HUES6 (cell line): ENCODE measurements around the gene SAMMSON.

Source experiments
- H3K27ac ChIP-seq: 2 replicates; pipeline ENCODE4 v1.7.0; 2013; ENCODE audit warnings: low read depth, mild to moderate bottlenecking, low read length, inconsistent platforms
- H3K27me3 ChIP-seq: 2 replicates; pipeline ENCODE4 v1.6.1; 2013; ENCODE audit warnings: low read length; ENCODE audit not compliant: control insufficient read depth, insufficient read depth
- H3K36me3 ChIP-seq: 2 replicates; pipeline ENCODE4 v1.6.1; 2013; ENCODE audit warnings: low read length; ENCODE audit not compliant: control insufficient read depth, insufficient read depth
- H3K4me1 ChIP-seq: 2 replicates; pipeline ENCODE4 v1.6.1; 2013; ENCODE audit warnings: low read length; ENCODE audit not compliant: control insufficient read depth, insufficient read depth
- H3K4me3 ChIP-seq: 2 replicates; pipeline ENCODE4 v1.5.1; 2013; ENCODE audit warnings: low read depth, low read length
- H3K9ac ChIP-seq: one replicate; pipeline ENCODE4 v1.6.1; 2013; ENCODE audit warnings: mild to moderate bottlenecking, low read length
- H3K9me3 ChIP-seq: 2 replicates; pipeline ENCODE4 v1.6.1; 2013; ENCODE audit warnings: low read depth, low read length; ENCODE audit not compliant: control insufficient read depth, insufficient read depth

The SAMMSON gene

DNA sequence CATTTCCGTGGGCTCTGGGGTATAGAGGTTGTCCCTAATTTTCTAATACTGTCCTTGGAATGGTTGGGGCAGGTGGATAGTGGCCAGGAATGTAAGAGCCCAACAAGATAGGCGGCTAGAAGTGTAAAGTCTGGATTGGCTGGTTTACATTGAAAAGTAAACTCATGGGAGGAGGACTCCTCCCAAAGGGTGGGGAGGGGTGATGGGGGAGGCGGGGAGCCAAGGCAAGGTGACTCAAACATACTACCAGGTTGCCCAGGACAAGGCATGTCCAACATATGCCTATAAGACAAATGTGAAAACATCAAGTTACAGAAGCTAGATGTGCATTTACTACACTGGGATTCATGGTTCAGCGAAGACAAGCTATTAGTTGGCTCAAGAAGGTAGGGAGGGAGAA, 14.3 kb upstream of the SAMMSON start:
- Histone ChIP-seq H3K9me3 (no peaks in the 10 kb centered on the region), H3K4me3 (no peak overlapping the region), H3K27ac (no peak overlapping the region), H3K9ac (no peak overlapping the region), H3K27me3 (peaks cover 15% of the 10 kb centered on the region; the same call in 1 of the 2 replicates), H3K4me1 (peaks cover 10% of the 10 kb centered on the region), H3K36me3 (no peaks in the 10 kb centered on the region)

DNA sequence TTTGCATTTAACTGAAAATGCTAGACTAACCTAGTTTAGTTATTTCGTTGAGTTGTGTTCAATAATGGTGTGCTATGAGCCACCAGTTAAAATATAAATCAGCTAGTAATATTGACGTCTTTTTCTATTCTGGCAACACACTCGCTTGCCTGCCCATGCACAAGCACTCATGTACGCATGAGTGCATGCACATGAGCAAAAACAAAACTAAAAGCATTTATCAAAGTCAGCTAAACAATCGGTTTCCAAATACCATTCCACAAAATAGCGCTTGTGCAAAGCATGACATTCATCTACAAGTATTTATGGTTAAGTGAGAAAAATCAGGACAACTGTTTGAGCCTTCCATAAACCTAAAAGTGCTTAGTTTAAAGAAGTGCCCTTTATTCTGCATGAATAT, 13.1 kb upstream of the SAMMSON start:
- Histone ChIP-seq H3K36me3 (no peaks in the 10 kb centered on the region), H3K4me1 (peaks cover 10% of the 10 kb centered on the region), H3K27me3 (peaks cover 15% of the 10 kb centered on the region; the same call in 1 of the 2 replicates), H3K27ac (no peak overlapping the region), H3K4me3 (no peak overlapping the region), H3K9me3 (no peaks in the 10 kb centered on the region), H3K9ac (no peak overlapping the region)

DNA sequence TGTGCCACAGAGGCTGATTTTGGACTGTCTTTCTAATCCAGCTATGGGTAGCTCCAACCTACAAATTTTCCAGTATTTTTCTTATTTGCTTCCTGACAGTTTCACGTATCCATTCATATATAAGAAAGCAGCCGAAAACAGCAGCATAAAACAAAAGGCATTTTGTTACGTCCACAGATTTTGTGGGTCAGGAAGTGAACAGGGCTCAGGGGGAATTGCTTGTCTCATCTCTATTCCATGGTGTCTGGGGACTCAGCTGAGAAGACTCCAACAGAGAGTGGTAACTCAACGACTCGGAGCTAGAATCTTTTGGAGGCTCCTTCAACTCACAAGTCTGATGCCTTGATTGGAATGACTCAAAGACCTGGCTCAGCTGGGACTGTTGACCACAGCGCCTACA, 11.7 kb upstream of the SAMMSON start:
- Histone ChIP-seq H3K9me3 (no peaks in the 10 kb centered on the region), H3K36me3 (no peaks in the 10 kb centered on the region), H3K4me1 (peaks cover 7% of the 10 kb centered on the region; the same call in 1 of the 2 replicates), H3K27me3 (peaks cover 8% of the 10 kb centered on the region; the same call in 1 of the 2 replicates), H3K27ac (no peak overlapping the region), H3K4me3 (no peak overlapping the region), H3K9ac (no peak overlapping the region)

DNA sequence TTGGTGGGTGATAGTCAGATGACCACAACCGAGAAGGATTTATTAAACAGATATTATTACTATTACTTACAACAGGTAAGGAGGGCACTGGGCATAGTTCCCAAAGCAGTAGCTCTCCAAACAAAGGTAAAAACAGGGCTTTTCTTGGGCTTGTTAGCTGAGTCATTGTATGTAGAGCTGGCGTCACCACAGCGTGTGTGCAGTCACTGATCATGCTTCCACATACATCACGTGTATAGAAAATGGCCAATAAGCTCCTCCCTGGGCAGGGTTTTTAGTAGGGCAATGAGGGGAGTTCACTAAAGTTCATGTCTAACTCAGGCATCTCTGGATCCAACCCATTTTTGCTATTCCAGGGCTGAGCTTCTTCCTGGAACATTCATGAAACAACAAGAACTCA, 5.8 kb upstream of the SAMMSON start:
- Histone ChIP-seq H3K27ac (no peak overlapping the region), H3K4me1 (0 out of 2 replicates have a peak, but pooled peaks cover 8% of the 10 kb centered on the region), H3K4me3 (no peak overlapping the region), H3K36me3 (no peaks in the 10 kb centered on the region), H3K9me3 (no peaks in the 10 kb centered on the region), H3K27me3 (no peaks in the 10 kb centered on the region), H3K9ac (no peak overlapping the region)

DNA sequence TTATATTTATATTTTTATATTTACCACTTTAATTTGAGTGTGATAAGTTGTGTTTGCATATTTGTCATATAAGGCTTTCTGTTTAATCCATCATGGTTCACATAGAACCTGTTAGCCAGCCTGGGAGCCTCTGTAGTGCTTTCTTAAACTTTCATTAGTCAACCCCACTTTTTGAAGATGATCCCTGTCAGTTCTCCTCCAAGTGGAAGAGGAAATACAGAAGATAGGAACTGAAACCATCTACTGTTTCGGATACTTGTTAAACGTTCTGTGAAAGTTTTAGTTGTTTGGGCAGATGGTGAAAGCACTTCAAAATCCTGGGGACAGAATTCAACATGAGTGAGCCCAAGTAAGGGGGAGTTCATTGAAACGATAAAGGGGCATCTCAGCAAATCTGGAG, 4.6 kb upstream of the SAMMSON start:
- no peak overlapping the region for H3K9ac ChIP-seq
- H3K36me3 ChIP-seq, result no peaks in the 10 kb centered on the region
- H3K9me3 ChIP-seq, result no peaks in the 10 kb centered on the region
- H3K4me3 ChIP-seq, result no peak overlapping the region
- H3K27ac ChIP-seq, result no peak overlapping the region
- no peaks in the 10 kb centered on the region for H3K27me3 ChIP-seq
- H3K4me1 ChIP-seq, result peaks cover 13% of the 10 kb centered on the region; the same call in 1 of the 2 replicates

DNA sequence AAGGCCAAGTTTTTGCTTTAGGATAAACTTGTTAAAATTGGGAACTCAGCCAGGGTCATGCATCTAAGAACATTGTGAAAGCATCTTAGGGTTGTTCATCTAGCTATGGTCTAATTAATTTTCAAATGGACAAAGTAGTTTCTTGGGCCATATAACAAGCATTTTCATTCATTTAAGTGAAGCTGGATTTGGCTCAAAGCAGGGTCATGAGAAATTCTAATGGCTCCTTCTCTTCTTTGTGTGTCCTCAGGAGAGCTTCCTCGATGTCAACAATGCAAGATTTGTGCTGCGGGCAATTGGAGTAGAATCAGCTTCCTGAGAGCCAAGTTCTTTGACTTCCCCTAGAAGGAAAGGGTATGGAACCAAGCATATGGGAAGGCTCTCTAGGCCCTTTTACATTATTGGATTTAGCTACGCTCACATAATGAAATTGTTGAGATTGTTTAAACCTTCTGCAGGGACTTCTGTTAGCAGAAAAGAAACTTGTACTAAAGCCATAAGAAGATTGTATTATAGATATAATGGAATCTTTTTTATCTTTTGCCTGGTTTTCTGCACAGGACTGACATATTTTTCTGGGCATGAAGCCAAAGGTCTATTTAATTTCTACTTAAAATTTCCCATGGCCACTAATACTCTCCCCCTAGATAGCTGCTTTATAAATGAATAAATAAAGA, 1.8 kb upstream of the SAMMSON start:
- no peaks in the 10 kb centered on the region for H3K27me3 ChIP-seq
- H3K9me3 ChIP-seq, result no peaks in the 10 kb centered on the region
- H3K9ac ChIP-seq, result no peak overlapping the region
- no peak overlapping the region for H3K27ac ChIP-seq
- no peaks in the 10 kb centered on the region for H3K36me3 ChIP-seq
- H3K4me1 ChIP-seq, result peaks cover 13% of the 10 kb centered on the region; the same call in 1 of the 2 replicates
- H3K4me3 ChIP-seq, result no peak overlapping the region

DNA sequence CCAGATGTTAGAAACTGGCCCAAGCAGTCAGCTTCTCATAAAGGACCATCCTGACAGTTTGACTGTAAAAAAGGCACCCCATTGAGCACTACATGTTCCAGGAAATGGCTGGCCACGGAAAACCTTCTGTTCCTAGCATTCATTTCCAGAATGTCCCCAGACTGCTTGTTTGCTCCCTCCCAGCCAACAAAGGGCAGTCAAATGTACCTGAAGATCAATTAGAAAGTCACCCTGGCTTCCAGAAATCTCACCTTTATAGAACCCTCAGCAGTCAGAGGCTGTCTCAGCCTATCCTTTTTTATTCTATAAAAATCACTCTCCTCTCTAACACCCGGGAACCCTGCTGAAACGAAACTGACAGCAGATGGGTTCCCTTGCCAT, 784 bp upstream of the SAMMSON start:
- Histone ChIP-seq H3K36me3 (no peaks in the 10 kb centered on the region), H3K4me1 (peaks cover 13% of the 10 kb centered on the region; the same call in 1 of the 2 replicates), H3K4me3 (no peak overlapping the region), H3K9me3 (no peaks in the 10 kb centered on the region), H3K27me3 (no peaks in the 10 kb centered on the region), H3K27ac (no peak overlapping the region), H3K9ac (no peak overlapping the region)

DNA sequence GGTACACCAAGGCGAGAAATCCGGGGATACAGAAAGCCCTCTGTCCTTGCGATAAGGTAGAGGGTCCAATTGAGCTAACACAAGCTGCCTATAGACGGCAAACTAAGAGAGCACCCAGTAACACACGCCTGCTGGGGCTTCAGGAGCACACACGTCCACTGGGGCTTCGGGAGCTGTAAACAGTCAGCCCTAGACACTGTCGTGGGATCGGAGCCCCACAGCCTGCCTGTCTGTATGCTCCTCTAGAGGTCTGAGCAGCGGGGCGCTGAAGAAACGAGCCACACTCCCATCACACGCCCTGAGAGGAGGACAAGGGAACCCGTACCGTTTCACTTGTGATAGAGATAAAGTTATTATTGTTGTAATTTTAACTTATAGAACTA, 486 bp downstream of the SAMMSON start:
- H3K9ac ChIP-seq, result no peak overlapping the region
- H3K9me3 ChIP-seq, result no peaks in the 10 kb centered on the region
- H3K4me3 ChIP-seq, result peak overlapping the region; percentile 6; the same call in 1 of the 2 replicates
- peaks cover 13% of the 10 kb centered on the region; the same call in 1 of the 2 replicates for H3K4me1 ChIP-seq
- no peak overlapping the region for H3K27ac ChIP-seq
- H3K27me3 ChIP-seq, result no peaks in the 10 kb centered on the region
- no peaks in the 10 kb centered on the region for H3K36me3 ChIP-seq

DNA sequence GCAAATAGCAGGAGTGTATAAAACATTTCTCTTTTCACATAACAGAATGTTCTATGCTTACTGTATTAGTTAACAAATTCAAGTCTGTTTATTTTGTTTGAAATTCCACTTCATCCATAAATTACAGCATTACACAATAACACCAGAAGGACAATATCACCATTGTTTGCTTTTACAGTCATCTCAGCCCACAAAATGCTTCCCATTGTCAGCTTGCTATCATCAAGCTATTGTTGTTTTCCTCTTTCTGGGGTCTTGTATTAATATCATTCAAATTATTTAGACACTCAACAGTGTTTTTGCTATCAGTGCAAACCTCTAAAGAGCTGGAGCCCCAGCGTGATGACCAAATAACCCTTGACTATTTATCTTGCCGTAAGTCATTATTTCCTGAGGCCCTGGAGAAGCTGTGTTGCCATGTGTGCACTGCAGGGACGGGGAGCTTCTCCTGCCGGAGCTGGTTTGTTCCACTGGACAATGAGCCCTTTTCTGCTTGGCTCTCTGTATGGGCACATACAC, 1.1 kb downstream of the SAMMSON start:
- Histone ChIP-seq H3K9me3 (no peaks in the 10 kb centered on the region), H3K4me3 (no peak overlapping the region), H3K27me3 (no peaks in the 10 kb centered on the region), H3K9ac (no peak overlapping the region), H3K27ac (no peak overlapping the region), H3K36me3 (no peaks in the 10 kb centered on the region), H3K4me1 (peaks cover 13% of the 10 kb centered on the region; the same call in 1 of the 2 replicates)

DNA sequence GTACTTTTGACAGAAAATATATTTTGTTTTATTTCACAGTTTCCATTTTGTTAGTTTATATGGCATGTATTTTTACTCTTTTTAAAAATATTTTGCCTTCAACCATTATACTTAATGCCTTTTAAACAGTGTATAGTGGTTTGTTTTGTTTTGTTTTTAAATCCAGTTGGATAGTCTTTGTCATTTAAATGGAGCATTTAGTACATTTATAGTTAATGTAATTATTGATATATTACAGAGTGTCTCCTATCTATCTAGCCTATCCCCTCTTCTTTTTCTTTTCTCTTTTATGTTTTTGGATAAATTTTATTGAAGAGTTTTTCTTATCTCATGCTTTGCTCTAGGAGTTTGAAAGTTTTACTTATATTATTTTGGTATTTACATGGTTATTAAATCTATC, 3.6 kb downstream of the SAMMSON start:
- Histone ChIP-seq H3K4me1 (peaks cover 7% of the 10 kb centered on the region; the same call in 1 of the 2 replicates), H3K27ac (no peak overlapping the region), H3K9me3 (no peaks in the 10 kb centered on the region), H3K4me3 (no peak overlapping the region), H3K9ac (no peak overlapping the region), H3K27me3 (no peaks in the 10 kb centered on the region), H3K36me3 (no peaks in the 10 kb centered on the region)

DNA sequence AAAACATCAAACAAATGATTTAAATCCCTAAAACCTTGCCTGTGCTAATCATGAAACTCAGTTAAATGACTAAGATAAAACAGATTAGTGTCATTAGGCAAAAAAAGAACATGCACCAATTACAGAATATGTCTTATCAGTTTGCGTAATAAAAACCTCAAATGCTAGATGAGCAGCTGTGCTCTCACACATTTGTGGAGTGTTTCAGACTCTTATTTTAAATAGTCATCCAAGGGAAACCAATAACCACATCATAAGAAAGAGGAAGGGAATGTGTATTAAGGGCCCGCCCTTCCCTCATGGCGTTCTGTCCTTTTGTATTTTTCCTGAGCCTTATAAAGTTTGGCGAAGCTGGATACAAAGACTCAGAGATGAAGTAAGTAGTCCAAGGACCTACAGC, 6.6 kb downstream of the SAMMSON start:
- H3K4me1 ChIP-seq, result no peaks in the 10 kb centered on the region
- no peaks in the 10 kb centered on the region for H3K27me3 ChIP-seq
- H3K27ac ChIP-seq, result no peak overlapping the region
- H3K4me3 ChIP-seq, result no peak overlapping the region
- no peaks in the 10 kb centered on the region for H3K36me3 ChIP-seq
- H3K9me3 ChIP-seq, result no peaks in the 10 kb centered on the region
- no peak overlapping the region for H3K9ac ChIP-seq
